H9 (cell line): ENCODE results near the gene KISS1R. TPM values are rescaled to one million over a fixed set of nuclear protein-coding genes. Genes with fewer than 3 reads are reported as not detected.

ENCODE experiments used
- DNase-seq: peaks from one replicate; pipeline ENCODE4 v3.0.0-alpha.2; 2017
- H2AFZ ChIP-seq: one replicate; pipeline ENCODE4 v1.6.1; 2013; ENCODE audit warnings: mild to moderate bottlenecking, low read length, control low read depth, moderate library complexity
- H2AK5ac ChIP-seq: 2 replicates; pipeline ENCODE4 v1.6.1; 2013; ENCODE audit warnings: low read length, control low read depth, mixed read lengths; ENCODE audit not compliant: insufficient read length
- H2BK120ac ChIP-seq: one replicate; pipeline ENCODE4 v1.6.1; 2013; ENCODE audit warnings: low read depth, mild to moderate bottlenecking, low read length, control low read depth, inconsistent platforms; ENCODE audit not compliant: poor library complexity, severe bottlenecking
- H2BK12ac ChIP-seq: 2 replicates; pipeline ENCODE4 v1.6.1; 2013; ENCODE audit warnings: low read length, control low read depth, mixed read lengths, low read depth; ENCODE audit not compliant: insufficient read length
- H2BK15ac ChIP-seq: 2 replicates; pipeline ENCODE4 v1.6.1; 2013; ENCODE audit warnings: low read depth, low read length, control low read depth
- H2BK20ac ChIP-seq: one replicate; pipeline ENCODE4 v1.6.1; 2013; ENCODE audit warnings: low read depth, mild to moderate bottlenecking, low read length, control low read depth, inconsistent platforms; ENCODE audit not compliant: poor library complexity, severe bottlenecking
- H2BK5ac ChIP-seq: 2 replicates; pipeline ENCODE4 v1.6.1; 2013; ENCODE audit warnings: low read length, control low read depth, mixed read lengths; ENCODE audit not compliant: insufficient read length
- H3K14ac ChIP-seq: 2 replicates; pipeline ENCODE4 v1.6.1; 2013; ENCODE audit warnings: low read length, control low read depth; ENCODE audit not compliant: insufficient read depth
- H3K18ac ChIP-seq: 2 replicates; pipeline ENCODE4 v1.6.1; 2013; ENCODE audit warnings: low read depth, mild to moderate bottlenecking, mixed read lengths, low read length, control low read depth; ENCODE audit not compliant: insufficient read length
- H3K23ac ChIP-seq: 2 replicates; pipeline ENCODE4 v1.6.1; 2013; ENCODE audit warnings: low read length, control low read depth, mixed read lengths, low read depth; ENCODE audit not compliant: insufficient read length
- H3K23me2 ChIP-seq: 2 replicates; pipeline ENCODE4 v1.6.1; 2013; ENCODE audit warnings: low read depth, mild to moderate bottlenecking, mixed read lengths, low read length, control low read depth; ENCODE audit not compliant: insufficient read length, poor library complexity, severe bottlenecking
- H3K27ac ChIP-seq: 2 replicates; pipeline ENCODE4 v1.5.1; 2013; ENCODE audit warnings: low read length, control low read depth, mixed read lengths, low read depth; ENCODE audit not compliant: insufficient read length
- H3K27me3 ChIP-seq: 2 replicates; pipeline ENCODE4 v1.6.1; 2013; ENCODE audit warnings: low read length, control low read depth, inconsistent platforms; ENCODE audit not compliant: insufficient read depth
- H3K4ac ChIP-seq: 2 replicates; pipeline ENCODE4 v1.6.1; 2013; ENCODE audit warnings: low read depth, mild to moderate bottlenecking, control low read depth, inconsistent platforms, low read length, moderate library complexity
- H3K4me1 ChIP-seq: 2 replicates; pipeline ENCODE4 v1.6.1; 2013; ENCODE audit warnings: low read length, control low read depth, inconsistent platforms; ENCODE audit not compliant: insufficient read depth
- H3K4me2 ChIP-seq: 2 replicates; pipeline ENCODE4 v1.6.1; 2013; ENCODE audit warnings: low read length, control low read depth, mixed read lengths; ENCODE audit not compliant: insufficient read length, insufficient read depth
- H3K56ac ChIP-seq: 2 replicates; pipeline ENCODE4 v1.6.1; 2013; ENCODE audit warnings: low read depth, mild to moderate bottlenecking, mixed read lengths, low read length, control low read depth; ENCODE audit not compliant: insufficient read length
- H3K79me1 ChIP-seq: 2 replicates; pipeline ENCODE4 v1.6.1; 2013; ENCODE audit warnings: low read depth, mild to moderate bottlenecking, moderate library complexity, low read length, control low read depth, inconsistent platforms; ENCODE audit not compliant: insufficient read depth, poor library complexity, severe bottlenecking
- H3K79me2 ChIP-seq: 2 replicates; pipeline ENCODE4 v1.6.1; 2013; ENCODE audit warnings: low read length, control low read depth, inconsistent platforms; ENCODE audit not compliant: insufficient read depth
- H3K9ac ChIP-seq: 2 replicates; pipeline ENCODE4 v1.6.1; 2013; ENCODE audit warnings: low read length, control low read depth, mixed read lengths; ENCODE audit not compliant: insufficient read length; ENCODE audit errors: extremely low read depth
- H3K9me3 ChIP-seq: one replicate; pipeline ENCODE4 v1.6.1; 2013; ENCODE audit warnings: low read depth, low read length, inconsistent platforms; ENCODE audit not compliant: control insufficient read depth
- H3T11ph ChIP-seq: one replicate; pipeline ENCODE4 v1.6.1; 2013; ENCODE audit warnings: mild to moderate bottlenecking, low read length, control low read depth, inconsistent platforms
- H4K20me1 ChIP-seq: one replicate; pipeline ENCODE4 v1.6.1; 2013; ENCODE audit not compliant: control insufficient read depth, insufficient read length, insufficient read depth
- H4K5ac ChIP-seq: 2 replicates; pipeline ENCODE4 v1.6.1; 2013; ENCODE audit warnings: low read depth, mild to moderate bottlenecking, mixed read lengths, low read length, control low read depth; ENCODE audit not compliant: insufficient read length
- H4K8ac ChIP-seq: replicated peaks from 2 replicates; pipeline ENCODE4 v1.6.1; 2013; ENCODE audit warnings: low read length, control low read depth, mixed read lengths, low read depth; ENCODE audit not compliant: insufficient read length
- H4K91ac ChIP-seq: 2 replicates; pipeline ENCODE4 v1.6.1; 2013; ENCODE audit warnings: low read depth, mild to moderate bottlenecking, moderate library complexity, mixed read lengths, low read length, control low read depth; ENCODE audit not compliant: insufficient read length
- H3K27ac Mint-ChIP-seq, 3 experiments: 2 replicates in 2 of 3; 3 replicates in 1 of 3; pipeline ENCODE4 v1.8.0; 2020 to 2021; ENCODE audit warnings: mixed read lengths in 3 of 3, mild to moderate bottlenecking in 1 of 3, moderate library complexity in 1 of 3
- H3K27me3 Mint-ChIP-seq: 2 replicates; pipeline ENCODE4 v1.8.0; 2021; ENCODE audit warnings: low read depth, mild to moderate bottlenecking, moderate library complexity, mixed read lengths
- H3K36me3 Mint-ChIP-seq, 3 experiments: 2 replicates in 2 of 3; 3 replicates in 1 of 3; pipeline ENCODE4 v1.8.0; 2020 to 2021; ENCODE audit warnings: low read depth in 3 of 3, mixed read lengths in 3 of 3; ENCODE audit not compliant: insufficient read depth in 1 of 3
- H3K4me1 Mint-ChIP-seq, 2 experiments: 2 replicates each; pipeline ENCODE4 v1.8.0; 2020; ENCODE audit warnings: mixed read lengths in 2 of 2
- H3K4me3 Mint-ChIP-seq, 2 experiments: 2 replicates in 1 of 2; 3 replicates in 1 of 2; pipeline ENCODE4 v1.8.0; 2020 to 2021; ENCODE audit warnings: mild to moderate bottlenecking in 2 of 2, mixed read lengths in 2 of 2, moderate library complexity in 1 of 2
- H3K9me3 Mint-ChIP-seq, 2 experiments: 2 replicates in 1 of 2; 3 replicates in 1 of 2; pipeline ENCODE4 v1.8.0; 2020; ENCODE audit warnings: mild to moderate bottlenecking in 2 of 2, mixed read lengths in 2 of 2, moderate library complexity in 1 of 2
- CTCF ChIP-seq: fragments of 200-600 bp; sonication (generic); conservative IDR thresholded peaks from 3 replicates; pipeline ENCODE4 v1.8.0; 2021; ENCODE audit warnings: antibody characterized with exemption, mild to moderate bottlenecking
- WGBS: extraction: QIAGEN DNeasy Blood & Tissue Kit; methylation state at CpG from one replicate; pipeline ENCODE4 v1.1.7; 2013; ENCODE audit warnings: missing lambda C conversion rate, low lambda C conversion rate, mixed read lengths; ENCODE audit not compliant: insufficient read length; ENCODE audit errors: extremely low coverage; 5-methylcytosine and 5-hydroxymethylcytosine counted together
- total RNA-seq: library from RNA; stranded (reverse); gene quantifications from 2 replicates; pipeline ENCODE4 v1.2.1, GENCODE V29; 2021

The KISS1R gene
- total RNA-seq, 1 experiment from 2014 or later = 3.3 TPM

GRCh38 chr19:897442-898039, 19.6 kb upstream of the KISS1R start:
- Histone ChIP-seq H2BK120ac (no peak overlapping the region), H2BK15ac (no peak overlapping the region), H4K91ac (no peak overlapping the region), H3T11ph (no peak overlapping the region), H2BK12ac (no peak overlapping the region), H2BK20ac (no peak overlapping the region), H3K27me3 (no peaks in the 10 kb centered on the region), H3K14ac (no peak overlapping the region), H3K23ac (no peak overlapping the region), H3K4me1 (no peaks in the 10 kb centered on the region; the same call in 1 of the 2 replicates), H3K23me2 (no peaks in the 10 kb centered on the region), H3K79me2 (no peaks in the 10 kb centered on the region; the same call in 1 of the 2 replicates), H3K4ac (no peak overlapping the region), H4K5ac (no peak overlapping the region), H2AFZ (no peak overlapping the region), H4K20me1 (no peaks in the 10 kb centered on the region), H2AK5ac (no peak overlapping the region), H3K9me3 (no peaks in the 10 kb centered on the region), H3K79me1 (no peaks in the 10 kb centered on the region), H3K56ac (no peak overlapping the region), H3K9ac (no peak overlapping the region), H4K8ac (no peak overlapping the region), H3K4me2 (no peak overlapping the region), H2BK5ac (no peak overlapping the region), H3K27ac (no peak overlapping the region), H3K18ac (no peak overlapping the region)
- H3K4me1 Mint-ChIP-seq = peaks cover 6 to 22% of the 10 kb centered on the region in 2 experiments
- H3K36me3 Mint-ChIP-seq = peaks cover 2 to 23% (median 22%) of the 10 kb centered on the region in 3 experiments; a peak in 6 of 7 replicates
- peak overlapping the region in 1 of 3 experiments; percentile 49; a peak in 2 of 7 replicates for H3K27ac Mint-ChIP-seq
- peak; percentile 47 for TF ChIP-seq CTCF
- H3K27me3 Mint-ChIP-seq = peaks cover 4% of the 10 kb centered on the region; the same call in 1 of the 2 replicates
- peak; percentile 71 for DNase-seq
- H3K9me3 Mint-ChIP-seq = no peaks in the 10 kb centered on the region; a peak in 1 of 5 replicates
- H3K4me3 Mint-ChIP-seq = no peak overlapping the region
- no CpG with 5 or more reads among the region's 26 CpGs for WGBS
